A549 (cell line): ENCODE measurements around the gene PCYT1A. TPM values are rescaled to one million over a fixed set of nuclear protein-coding genes. Genes with fewer than 3 reads are reported as not detected.

ENCODE experiments used
- ATAC-seq, 2 experiments: fragments of 200-7000 bp in 1 of 2; fragments of >200 bp in 1 of 2; cut with Nextera tagmentation in 1 of 2; cut with Tn5 transposase in 1 of 2; 3 replicates each; pipeline versions ENCODE4 v1.8.0 to v1.9.1; 2018 to 2020; ENCODE audit warnings: mild to moderate bottlenecking in 1 of 2, moderate library complexity in 1 of 2
- CTCF ChIA-PET: fragments of 300-600 bp; sonication (Branson Sonifier 250); formaldehyde crosslinking; extraction: SDS; loops from one replicate; lab custom pipeline; 2021; ENCODE audit warnings: antibody characterized with exemption, inconsistent platforms; lab: Yijun Ruan, JAX
- POLR2A ChIA-PET: fragments of 350-600 bp; formaldehyde crosslinking; extraction: SDS; loops from one replicate; lab custom pipeline; 2021; ENCODE audit warnings: antibody characterized with exemption, inconsistent platforms; lab: Yijun Ruan, JAX
- DNase-seq, 2 experiments: peaks; one replicate each; pipeline versions ENCODE4 v3.0.0 to v3.0.0-alpha.2; 2011 to 2016; ENCODE audit warnings: low read depth in 1 of 2, low spot score in 1 of 2
- FAIRE-seq: peaks from 2 replicates; lab custom pipeline; 2011; peaks lifted over from hg19 to GRCh38; lab: Jason Lieb, UNC
- H3K27ac ChIP-seq, 2 experiments: fragments of >200 bp; sonication (Bioruptor Twin); formaldehyde crosslinking; 3 replicates each; pipeline ENCODE4 v1.5.1; 2016 to 2017
- H3K4me1 ChIP-seq: fragments of >200 bp; sonication (Bioruptor Twin); formaldehyde crosslinking; 3 replicates; pipeline ENCODE4 v1.6.1; 2016
- H3K4me2 ChIP-seq: fragments of >200 bp; sonication (Bioruptor Twin); formaldehyde crosslinking; 3 replicates; pipeline ENCODE4 v1.6.1; 2016
- H3K4me3 ChIP-seq: fragments of >200 bp; sonication (Bioruptor Twin); formaldehyde crosslinking; 3 replicates; pipeline ENCODE4 v1.5.1; 2016
- H3K9me3 ChIP-seq: fragments of >200 bp; sonication (Bioruptor Twin); formaldehyde crosslinking; 3 replicates; pipeline ENCODE4 v1.6.1; 2016
- BHLHE40 ChIP-seq: IDR thresholded peaks from 2 replicates; pipeline ENCODE4 v1.6.1; 2012; ENCODE audit warnings: low read depth, low read length, inconsistent platforms
- CEBPB ChIP-seq, 2 experiments: fragments of >200 bp in 1 of 2; sonication (Bioruptor Twin) in 1 of 2; formaldehyde crosslinking in 1 of 2; IDR thresholded peaks; 2 replicates each; pipeline ENCODE4 v1.6.1; 2012 to 2016
- CHD2 ChIP-seq: fragments of 150-350 bp; IDR thresholded peaks from 2 replicates; pipeline ENCODE4 v1.6.1; 2014; ENCODE audit warnings: low read length; ENCODE audit not compliant: partially characterized antibody
- CHD4 ChIP-seq: fragments of 200-600 bp; sonication (generic); IDR thresholded peaks from 2 replicates; pipeline ENCODE4 v1.6.1; 2016; ENCODE audit warnings: antibody characterized with exemption, mild to moderate bottlenecking, borderline replicate concordance
- EHF ChIP-seq: fragments of 250-450 bp; sonication (Bioruptor Pico); IDR thresholded peaks from 2 replicates; pipeline ENCODE4 v1.5.0; 2020; ENCODE audit warnings: mild to moderate bottlenecking
- FOSL2 ChIP-seq, 2 experiments: fragments of 450-650 bp in 1 of 2; fragments of >200 bp in 1 of 2; sonication (Bioruptor Twin) in 1 of 2; formaldehyde crosslinking; IDR thresholded peaks; 2 replicates each; pipeline versions ENCODE4 v1.5.0 to v1.6.1; 2016 to 2020; ENCODE audit warnings: mild to moderate bottlenecking in 1 of 2, moderate library complexity in 1 of 2
- FOXS1 ChIP-seq: fragments of 250-450 bp; sonication (Bioruptor Pico); IDR thresholded peaks from 2 replicates; pipeline ENCODE4 v1.5.0; 2020; ENCODE audit warnings: mild to moderate bottlenecking, moderate library complexity
- HES2 ChIP-seq: fragments of >200 bp; sonication (Bioruptor Twin); formaldehyde crosslinking; IDR thresholded peaks from 2 replicates; pipeline ENCODE4 v1.6.1; 2016
- HEYL ChIP-seq: fragments of 250-450 bp; sonication (Bioruptor Pico); IDR thresholded peaks from 2 replicates; pipeline ENCODE4 v1.8.0; 2021; ENCODE audit warnings: mild to moderate bottlenecking, moderate library complexity
- JUN ChIP-seq, 2 experiments: fragments of >200 bp; sonication (Bioruptor Twin); formaldehyde crosslinking; IDR thresholded peaks; 2 replicates in 1 of 2; 3 replicates in 1 of 2; pipeline ENCODE4 v1.6.1; 2016 to 2017
- KDM5A ChIP-seq: fragments of 200-600 bp; sonication (generic); IDR thresholded peaks from 2 replicates; pipeline ENCODE4 v1.6.1; 2016; ENCODE audit warnings: antibody characterized with exemption, mild to moderate bottlenecking
- MAZ ChIP-seq: fragments of 150-350 bp; IDR thresholded peaks from 2 replicates; pipeline ENCODE4 v1.6.1; 2014; ENCODE audit warnings: antibody characterized with exemption, low read depth, low read length, borderline replicate concordance
- NR3C1 ChIP-seq: fragments of >200 bp; sonication (Bioruptor Twin); formaldehyde crosslinking; IDR thresholded peaks from 3 replicates; pipeline ENCODE4 v1.6.1; 2017
- PBX3 ChIP-seq: IDR thresholded peaks from 2 replicates; pipeline ENCODE4 v1.6.1; 2012
- PHF8 ChIP-seq: fragments of 200-600 bp; sonication (generic); IDR thresholded peaks from 2 replicates; pipeline ENCODE4 v1.6.1; 2016; ENCODE audit warnings: low read depth, mild to moderate bottlenecking, antibody characterized with exemption, moderate library complexity, borderline replicate concordance
- POLR2A ChIP-seq: IDR thresholded peaks from 2 replicates; pipeline ENCODE4 v1.6.1; 2012; ENCODE audit warnings: mild to moderate bottlenecking, low read length
- RARB ChIP-seq: fragments of 250-450 bp; sonication (Bioruptor Pico); IDR thresholded peaks from 2 replicates; pipeline ENCODE4 v1.8.0; 2021; ENCODE audit warnings: mild to moderate bottlenecking, moderate library complexity
- RCOR1 ChIP-seq: fragments of 150-350 bp; IDR thresholded peaks from 2 replicates; pipeline ENCODE4 v1.6.1; 2014; ENCODE audit warnings: antibody characterized with exemption, low read length, low read depth
- REST ChIP-seq: fragments of 200-600 bp; sonication (generic); IDR thresholded peaks from 2 replicates; pipeline ENCODE4 v1.6.1; 2016; ENCODE audit warnings: antibody characterized with exemption, mild to moderate bottlenecking, moderate library complexity
- SMC3 ChIP-seq: fragments of >200 bp; sonication (Bioruptor Twin); formaldehyde crosslinking; IDR thresholded peaks from 3 replicates; pipeline ENCODE4 v1.6.1; 2018; ENCODE audit warnings: inconsistent platforms
- TFCP2L1 ChIP-seq: fragments of 250-450 bp; sonication (Bioruptor Pico); IDR thresholded peaks from 2 replicates; pipeline ENCODE4 v1.5.0; 2021; ENCODE audit warnings: mild to moderate bottlenecking
- TP53 ChIP-seq: fragments of 250-450 bp; sonication (Bioruptor Pico); IDR thresholded peaks from 2 replicates; pipeline ENCODE4 v1.5.0; 2021; ENCODE audit warnings: mild to moderate bottlenecking, moderate library complexity
- USF2 ChIP-seq: fragments of 450-650 bp; IDR thresholded peaks from 2 replicates; pipeline ENCODE4 v1.6.1; 2014; ENCODE audit warnings: antibody characterized with exemption
- ZC3H11A ChIP-seq: fragments of 450-650 bp; IDR thresholded peaks from 2 replicates; pipeline ENCODE4 v1.6.1; 2014; ENCODE audit warnings: antibody characterized with exemption, mild to moderate bottlenecking
- ZFP36 ChIP-seq: fragments of 450-650 bp; IDR thresholded peaks from 2 replicates; pipeline ENCODE4 v1.6.1; 2014; ENCODE audit warnings: borderline replicate concordance; ENCODE audit not compliant: partially characterized antibody
- ZNF302 ChIP-seq: fragments of 250-450 bp; sonication (Bioruptor Pico); IDR thresholded peaks from 2 replicates; pipeline ENCODE4 v1.9.0; 2021; ENCODE audit warnings: inconsistent platforms, mild to moderate bottlenecking, moderate library complexity
- ZSCAN20 ChIP-seq: fragments of 250-450 bp; sonication (Bioruptor Pico); IDR thresholded peaks from 2 replicates; pipeline ENCODE4 v1.8.0; 2022; ENCODE audit warnings: mild to moderate bottlenecking, moderate library complexity
- WGBS: methylation state at CpG from one replicate; pipeline ENCODE4 v1.1.6; 2017; ENCODE audit errors: missing lambda C conversion rate; 5-methylcytosine and 5-hydroxymethylcytosine counted together
- polyA plus RNA-seq, 4 experiments: library from polyadenylated mRNA; depleted of rRNA in 3 of 4; stranded (reverse); fragments of >200 nt; fragmentation: RNase III in 1 of 4; extraction: RNeasy Plus Mini Kit Qiagen cat#74134 plus additional on column Dnase treatment in 1 of 4; gene quantifications; 2 replicates in 3 of 4; 3 replicates in 1 of 4; pipeline ENCODE4 v1.2.3, GENCODE V29; 2011 to 2017

Gene PCYT1A
- polyA plus RNA-seq, 2 of the 4 experiments (the other 2 are of a cell fraction) = 41.9 to 45.4 TPM

- 91% methylated on average over 1 of the region's 5 CpGs for WGBS
- no peak overlapping the region for H3K4me2 ChIP-seq
- FAIRE-seq = no peak
- ATAC-seq = no peak
- CTCF ChIA-PET = interaction anchor here (0.7 to 0.8 kb wide), 2 partner anchors 72 to 121 kb away, joined by 3 to 5 read pairs; no protein-coding TSS in a partner anchor
- TF ChIP-seq MAZ (no peak), HEYL (CRISPR knock-in tag) (no peak), TFCP2L1 (CRISPR knock-in tag) (no peak), ZC3H11A (no peak), ZFP36 (no peak), ZNF302 (CRISPR knock-in tag) (no peak), CHD4 (no peak), TP53 (CRISPR knock-in tag) (no peak), KDM5A (no peak), CEBPB (IDR thresholded peaks at IDR 0.05) (no peak), EHF (no peak), POLR2A (no peak), BHLHE40 (no peak), REST (no peak), PBX3 (no peak), JUN (IDR thresholded peaks at IDR 0.05) (no peak), USF2 (no peak), CHD2 (no peak), FOXS1 (CRISPR knock-in tag) (no peak)
- no peaks in the 10 kb centered on the region for H3K9me3 ChIP-seq
- DNase-seq = no peak
- H3K4me3 ChIP-seq = no peak overlapping the region
- no peak overlapping the region for H3K27ac ChIP-seq
- POLR2A ChIA-PET = no interaction called here
- no peaks in the 10 kb centered on the region for H3K4me1 ChIP-seq
These were observed 93.0 kb downstream of the PCYT1A start for GRCh38 chr3:196194542-196194915.

- WGBS = 87% methylated on average over 7 of the region's 13 CpGs
- ChIA-PET CTCF (interaction anchor here (0.7 to 0.8 kb wide), 2 partner anchors 71 to 121 kb away, joined by 3 to 5 read pairs; no protein-coding TSS in a partner anchor), POLR2A (no interaction called here)
- Histone ChIP-seq H3K4me3 (no peak overlapping the region), H3K4me2 (no peak overlapping the region), H3K4me1 (no peaks in the 10 kb centered on the region), H3K27ac (no peak overlapping the region), H3K9me3 (no peaks in the 10 kb centered on the region)
- DNase-seq (no peak), ATAC-seq (no peak), FAIRE-seq (no peak)
- no peak for TF ChIP-seq NR3C1
- no peak for TF ChIP-seq REST
- TF ChIP-seq PHF8 = no peak
- TF ChIP-seq HEYL (CRISPR knock-in tag) = no peak
- TF ChIP-seq RARB = no peak
- TF ChIP-seq SMC3 = no peak
- no peak for TF ChIP-seq BHLHE40
- TF ChIP-seq KDM5A = no peak
- TF ChIP-seq HES2 = no peak
- TF ChIP-seq RCOR1 = no peak
- TF ChIP-seq FOSL2 (IDR thresholded peaks at IDR 0.05) = no peak
- TF ChIP-seq FOSL2 (CRISPR knock-in tag; IDR thresholded peaks at IDR 0.05) = no peak
- TF ChIP-seq PBX3 = no peak
- no peak for TF ChIP-seq ZSCAN20 (CRISPR knock-in tag)
These were observed 93.6 kb downstream of the PCYT1A start for GRCh38 chr3:196193736-196194541.
